ENCODE results near the gene KRT17.

KRT17 gene

DNA sequence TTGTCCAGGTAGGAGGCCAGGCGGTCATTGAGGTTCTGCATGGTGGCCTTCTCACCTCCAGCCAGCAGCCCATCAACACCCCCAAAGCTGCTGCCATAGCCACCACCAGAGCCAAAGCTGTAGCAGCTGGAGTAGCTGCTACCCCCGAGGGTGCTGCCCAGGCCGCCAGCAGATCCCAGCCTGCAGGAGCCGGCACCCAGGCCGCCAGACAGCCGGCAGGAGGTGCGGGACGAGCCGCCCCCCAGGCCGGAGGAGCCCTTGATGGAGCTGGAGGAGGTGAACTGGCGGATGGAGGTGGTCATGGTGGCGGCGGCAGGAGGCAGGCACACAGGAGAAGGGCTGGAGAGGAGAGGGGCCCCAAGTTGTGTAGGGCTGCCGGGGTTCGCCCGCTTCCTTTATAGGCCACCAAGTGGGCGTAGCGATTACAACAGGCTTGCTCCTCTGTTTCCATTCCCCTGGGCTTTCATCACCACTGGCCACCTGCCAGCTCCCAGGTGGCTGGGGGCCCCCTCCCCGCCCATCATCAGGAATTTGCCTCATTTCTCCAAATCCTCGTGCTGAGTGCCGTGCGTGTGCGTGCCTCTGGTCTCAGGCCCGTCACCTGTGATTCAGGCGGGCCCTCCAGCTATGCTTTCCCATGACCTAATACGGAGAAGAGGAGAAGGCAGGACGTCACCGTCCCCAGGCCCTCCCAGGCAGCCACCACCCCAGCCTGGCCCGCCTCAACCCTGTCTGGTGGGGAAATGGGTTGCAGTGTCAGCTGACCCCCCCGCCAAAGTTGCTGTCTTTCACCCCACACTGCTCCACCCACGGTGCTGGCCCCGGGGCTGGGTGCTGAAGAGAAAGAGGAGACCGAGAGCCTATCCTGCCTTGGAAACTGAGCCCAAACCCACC is at the start of gene KRT17:
Gene KRT17 (minus strand): TSS at position 368 of the 894 bp plus-strand sequence. CDS start 66 bp downstream, at position 302.
- DNase-seq (no peak), ATAC-seq (ENCODE audit: insufficient read depth, low read depth) (no peak)
- no peak within 1 kb of the TSS for H2AFZ ChIP-seq (ENCODE audit: low read depth, low read length)
- no peaks in the 10 kb centered on the region for H4K20me1 ChIP-seq (ENCODE audit: insufficient read depth, low read length)
- H3K27ac ChIP-seq (ENCODE audit: low read length): no peak within 1 kb of the TSS
- H3K4me3 ChIP-seq (ENCODE audit: low read depth in 1 of 2, low read length in 2 of 2): no peak within 1 kb of the TSS
- no peak within 1 kb of the TSS for H3K4me2 ChIP-seq (ENCODE audit: insufficient read depth, low read length)
- H3K9ac ChIP-seq (ENCODE audit: low read depth, low read length): no peak within 1 kb of the TSS
- no peaks in the 10 kb centered on the region for H3K27me3 ChIP-seq (ENCODE audit: insufficient read depth, low read length, poor library complexity)
- no peaks in the 10 kb centered on the region for H3K9me3 ChIP-seq (ENCODE audit: insufficient read depth, low read length, severe bottlenecking)
- H3K4me1 ChIP-seq (ENCODE audit: insufficient read depth, low read length): no peaks in the 10 kb centered on the region
- no peaks in the 10 kb centered on the region for H3K79me2 ChIP-seq (ENCODE audit: insufficient read depth, low read length)
- H3K36me3 ChIP-seq (ENCODE audit: insufficient read depth, low read length): no peaks in the 10 kb centered on the region
- TF ChIP-seq, protein P1, sequence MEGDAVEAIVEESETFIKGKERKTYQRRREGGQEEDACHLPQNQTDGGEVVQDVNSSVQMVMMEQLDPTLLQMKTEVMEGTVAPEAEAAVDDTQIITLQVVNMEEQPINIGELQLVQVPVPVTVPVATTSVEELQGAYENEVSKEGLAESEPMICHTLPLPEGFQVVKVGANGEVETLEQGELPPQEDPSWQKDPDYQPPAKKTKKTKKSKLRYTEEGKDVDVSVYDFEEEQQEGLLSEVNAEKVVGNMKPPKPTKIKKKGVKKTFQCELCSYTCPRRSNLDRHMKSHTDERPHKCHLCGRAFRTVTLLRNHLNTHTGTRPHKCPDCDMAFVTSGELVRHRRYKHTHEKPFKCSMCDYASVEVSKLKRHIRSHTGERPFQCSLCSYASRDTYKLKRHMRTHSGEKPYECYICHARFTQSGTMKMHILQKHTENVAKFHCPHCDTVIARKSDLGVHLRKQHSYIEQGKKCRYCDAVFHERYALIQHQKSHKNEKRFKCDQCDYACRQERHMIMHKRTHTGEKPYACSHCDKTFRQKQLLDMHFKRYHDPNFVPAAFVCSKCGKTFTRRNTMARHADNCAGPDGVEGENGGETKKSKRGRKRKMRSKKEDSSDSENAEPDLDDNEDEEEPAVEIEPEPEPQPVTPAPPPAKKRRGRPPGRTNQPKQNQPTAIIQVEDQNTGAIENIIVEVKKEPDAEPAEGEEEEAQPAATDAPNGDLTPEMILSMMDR (IDR thresholded peaks at IDR 0.05; ENCODE audit: borderline replicate concordance, extremely low read depth, low read length, poor library complexity, severe bottlenecking): no peak
- TF ChIP-seq EZH2 (IDR thresholded peaks at IDR 0.05; ENCODE audit: borderline replicate concordance, low read depth, low read length, severe bottlenecking): no peak

DNA sequence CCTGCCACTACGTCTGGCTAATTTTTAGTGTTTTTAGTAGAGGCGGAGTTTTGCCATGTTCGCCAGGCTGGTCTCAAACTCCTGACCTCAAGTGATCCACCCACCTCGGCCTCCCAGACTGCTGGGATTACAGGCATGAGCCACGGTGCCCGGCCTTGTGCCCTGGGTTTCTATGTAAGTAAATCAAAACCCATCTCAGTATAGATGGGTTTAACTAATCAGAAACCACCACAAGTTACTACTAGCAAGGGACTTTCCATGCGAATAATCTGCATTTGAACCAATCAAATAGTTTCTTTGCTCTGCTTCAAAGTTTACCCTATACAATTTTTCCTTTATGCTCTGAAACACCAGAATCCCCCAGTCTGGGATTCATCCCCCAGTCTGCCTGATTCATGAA is 47.8 kb upstream of the KRT17 start:
- H3K27me3 ChIP-seq (ENCODE audit: insufficient read depth, low read length, poor library complexity): no peaks in the 10 kb centered on the region
- no peak for DNase-seq
- no peak overlapping the region for H3K27ac ChIP-seq (ENCODE audit: low read length)
- no peak overlapping the region for H3K4me3 ChIP-seq (ENCODE audit: low read depth in 1 of 2, low read length in 2 of 2)
- H3K4me1 ChIP-seq (ENCODE audit: insufficient read depth, low read length): peaks cover 9% of the 10 kb centered on the region
- TF ChIP-seq EZH2 (IDR thresholded peaks at IDR 0.05; ENCODE audit: borderline replicate concordance, low read depth, low read length, severe bottlenecking): no peak
- TF ChIP-seq, protein P1 (IDR thresholded peaks at IDR 0.05; ENCODE audit: borderline replicate concordance, extremely low read depth, low read length, poor library complexity, severe bottlenecking): no peak
- no peaks in the 10 kb centered on the region for H3K36me3 ChIP-seq (ENCODE audit: insufficient read depth, low read length)
- H2AFZ ChIP-seq (ENCODE audit: low read depth, low read length): no peak overlapping the region
- no peaks in the 10 kb centered on the region for H4K20me1 ChIP-seq (ENCODE audit: insufficient read depth, low read length)
- no peak overlapping the region for H3K9ac ChIP-seq (ENCODE audit: low read depth, low read length)
- ATAC-seq (ENCODE audit: insufficient read depth, low read depth): no peak
- no peaks in the 10 kb centered on the region for H3K9me3 ChIP-seq (ENCODE audit: insufficient read depth, low read length, severe bottlenecking)
- no peak overlapping the region for H3K4me2 ChIP-seq (ENCODE audit: insufficient read depth, low read length)
- H3K79me2 ChIP-seq (ENCODE audit: insufficient read depth, low read length): no peaks in the 10 kb centered on the region

DNA sequence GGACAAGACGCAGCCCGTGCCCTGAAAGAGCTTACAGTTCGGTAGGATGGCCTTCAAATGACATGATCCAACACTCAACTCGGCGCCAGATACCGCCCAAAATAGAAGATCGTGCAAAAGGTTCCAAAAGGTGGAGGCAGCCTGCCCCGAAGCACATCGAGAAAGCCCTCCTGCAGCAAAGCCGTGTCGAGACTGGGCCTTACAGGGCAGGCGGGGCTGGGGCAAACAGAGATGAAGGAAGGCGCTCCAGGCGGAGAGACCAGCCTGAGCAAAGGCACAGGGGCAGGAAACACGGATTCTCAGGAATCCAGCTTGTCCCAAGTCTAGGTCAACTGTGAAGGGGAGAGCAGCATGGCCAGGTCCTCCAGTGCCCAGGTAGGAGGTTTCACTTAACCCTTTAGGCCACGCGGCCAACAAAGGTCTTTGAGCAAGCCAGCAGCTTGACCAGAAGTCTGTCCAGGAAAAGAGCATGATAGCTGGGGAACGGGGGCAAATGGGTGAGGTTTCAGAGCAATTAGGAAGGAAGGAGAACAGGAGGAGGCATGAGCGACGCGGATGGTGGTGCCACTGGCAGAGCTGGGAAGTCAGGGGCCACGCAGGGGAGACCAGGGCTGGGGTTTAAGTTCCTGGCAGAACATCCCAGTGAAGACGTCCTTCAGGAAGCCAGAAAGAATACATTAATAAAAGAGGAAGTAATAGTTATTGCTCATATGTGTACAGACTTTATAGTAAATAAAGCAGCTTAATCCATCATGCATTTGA is 43.1 kb upstream of the KRT17 start:
- Histone ChIP-seq H3K9ac (ENCODE audit: low read depth, low read length) (peak overlapping the region; percentile 54; the same call in 1 of the 2 replicates), H3K4me2 (ENCODE audit: insufficient read depth, low read length) (peak overlapping the region; percentile 83), H3K79me2 (ENCODE audit: insufficient read depth, low read length) (no peaks in the 10 kb centered on the region), H3K4me1 (ENCODE audit: insufficient read depth, low read length) (peaks cover 26% of the 10 kb centered on the region), H3K36me3 (ENCODE audit: insufficient read depth, low read length) (no peaks in the 10 kb centered on the region), H3K27me3 (ENCODE audit: insufficient read depth, low read length, poor library complexity) (peaks cover 5% of the 10 kb centered on the region), H2AFZ (ENCODE audit: low read depth, low read length) (peak overlapping the region; percentile 93), H3K9me3 (ENCODE audit: insufficient read depth, low read length, severe bottlenecking) (no peaks in the 10 kb centered on the region), H3K27ac (ENCODE audit: low read length) (no peak overlapping the region), H3K4me3 (ENCODE audit: low read depth in 1 of 2, low read length in 2 of 2) (peak overlapping the region in 1 of 2 experiments; percentile 55; a peak in 2 of 4 replicates), H4K20me1 (ENCODE audit: insufficient read depth, low read length) (no peaks in the 10 kb centered on the region)
- ATAC-seq (ENCODE audit: insufficient read depth, low read depth): no peak
- no peak for DNase-seq
- TF ChIP-seq EZH2 (IDR thresholded peaks at IDR 0.05; ENCODE audit: borderline replicate concordance, low read depth, low read length, severe bottlenecking): no peak
- TF ChIP-seq, protein P1 (IDR thresholded peaks at IDR 0.05; ENCODE audit: borderline replicate concordance, extremely low read depth, low read length, poor library complexity, severe bottlenecking): no peak
